Caco-2 (cell line): ENCODE results near the gene SEPTIN6. TPM values are rescaled to one million over a fixed set of nuclear protein-coding genes. Genes with fewer than 3 reads are reported as not detected.

Experiments
- BruUV-seq: library from RNA; stranded (reverse); fragments of 400-500 nt; replicated peaks from 2 replicates; lab custom pipeline; 2021; lab: Mats Ljungman, UMichigan
- CTCF ChIA-PET: fragments of 300-600 bp; sonication (Branson Sonifier 250); formaldehyde crosslinking; loops from one replicate; lab custom pipeline; 2022; ENCODE audit warnings: antibody characterized with exemption; lab: Charles Lee
- POLR2A ChIA-PET: fragments of 300-600 bp; sonication (Branson Sonifier 250); formaldehyde crosslinking; loops from one replicate; lab custom pipeline; 2022; ENCODE audit warnings: antibody characterized with exemption; lab: Charles Lee
- DNase-seq, 2 experiments: peaks; one replicate each; pipeline versions ENCODE4 v3.0.0 to v3.0.0-alpha.2; 2020 to 2022
- H3K27me3 ChIP-seq: replicated peaks from 2 replicates; pipeline ENCODE4 v1.6.0; 2011; ENCODE audit warnings: low read length; ENCODE audit not compliant: control insufficient read depth, insufficient read depth
- H3K36me3 ChIP-seq: 2 replicates; pipeline ENCODE4 v1.5.1; 2011; ENCODE audit warnings: low read length; ENCODE audit not compliant: control insufficient read depth, insufficient read depth
- H3K4me1 ChIP-seq: fragments of 250-450 bp; sonication (Bioruptor Pico); 2 replicates; pipeline ENCODE4 v1.5.1; 2020; ENCODE audit warnings: mild to moderate bottlenecking
- H3K4me3 ChIP-seq: 2 replicates; pipeline ENCODE4 v1.5.1; 2011; ENCODE audit warnings: low read depth, mild to moderate bottlenecking, control low read depth, low read length
- H3K9me3 ChIP-seq: fragments of 250-450 bp; sonication (Bioruptor Pico); 2 replicates; pipeline ENCODE4 v1.5.1; 2020; ENCODE audit warnings: mild to moderate bottlenecking, moderate library complexity
- H3K27ac Mint-ChIP-seq: one replicate; pipeline ENCODE4 v1.8.0; 2022; ENCODE audit warnings: mixed read lengths; ENCODE audit not compliant: unreplicated experiment
- H3K27me3 Mint-ChIP-seq: one replicate; pipeline ENCODE4 v1.8.0; 2022; ENCODE audit warnings: mixed read lengths; ENCODE audit not compliant: insufficient read depth, unreplicated experiment
- H3K36me3 Mint-ChIP-seq: one replicate; pipeline ENCODE4 v1.8.0; 2022; ENCODE audit warnings: mild to moderate bottlenecking, mixed read lengths; ENCODE audit not compliant: insufficient read depth, unreplicated experiment
- H3K4me1 Mint-ChIP-seq: one replicate; pipeline ENCODE4 v1.8.0; 2022; ENCODE audit warnings: low read depth, mixed read lengths; ENCODE audit not compliant: unreplicated experiment
- H3K4me3 Mint-ChIP-seq: one replicate; pipeline ENCODE4 v1.8.0; 2022; ENCODE audit warnings: mild to moderate bottlenecking, moderate library complexity, mixed read lengths; ENCODE audit not compliant: unreplicated experiment
- H3K9me3 Mint-ChIP-seq: one replicate; pipeline ENCODE4 v1.8.0; 2022; ENCODE audit warnings: mixed read lengths; ENCODE audit not compliant: unreplicated experiment
- intact Hi-C: fragments of 100-400 bp; cut with micrococcal nuclease; formaldehyde crosslinking; loops from one replicate; pipeline ENCODE4 v1.10.0; 2022; ENCODE audit not compliant: unreplicated experiment
- total RNA-seq: library from RNA; stranded (reverse); gene quantifications from 2 replicates; pipeline ENCODE4 v1.2.3, GENCODE V29; 2022
- TF ChIP-seq, protein P1 (sequence below), 2 experiments: fragments of 200-600 bp in 1 of 2; IDR thresholded peaks; 1 replicate in 1 of 2; 2 replicates in 1 of 2; pipeline versions ENCODE4 v1.5.1 to v1.8.0; 2011 to 2022; ENCODE audit warnings: antibody characterized with exemption in 1 of 2, control low read depth in 1 of 2, inconsistent platforms in 1 of 2, low read depth in 1 of 2, low read length in 1 of 2, mild to moderate bottlenecking in 1 of 2, moderate library complexity in 1 of 2; ENCODE audit not compliant: insufficient read depth in 1 of 2, severe bottlenecking in 1 of 2, unreplicated experiment in 1 of 2

SEPTIN6 gene
- total RNA-seq, 1 experiment from 2014 or later: 11.1 TPM

GRCh38 chrX:119692191-119693039, 553 bp downstream of the SEPTIN6 start:
- Histone ChIP-seq H3K4me3 (peak overlapping the region; percentile 64), H3K36me3 (no peaks in the 10 kb centered on the region), H3K27me3 (no peaks in the 10 kb centered on the region), H3K4me1 (no peaks in the 10 kb centered on the region), H3K9me3 (no peaks in the 10 kb centered on the region)
- TF ChIP-seq, protein P1, sequence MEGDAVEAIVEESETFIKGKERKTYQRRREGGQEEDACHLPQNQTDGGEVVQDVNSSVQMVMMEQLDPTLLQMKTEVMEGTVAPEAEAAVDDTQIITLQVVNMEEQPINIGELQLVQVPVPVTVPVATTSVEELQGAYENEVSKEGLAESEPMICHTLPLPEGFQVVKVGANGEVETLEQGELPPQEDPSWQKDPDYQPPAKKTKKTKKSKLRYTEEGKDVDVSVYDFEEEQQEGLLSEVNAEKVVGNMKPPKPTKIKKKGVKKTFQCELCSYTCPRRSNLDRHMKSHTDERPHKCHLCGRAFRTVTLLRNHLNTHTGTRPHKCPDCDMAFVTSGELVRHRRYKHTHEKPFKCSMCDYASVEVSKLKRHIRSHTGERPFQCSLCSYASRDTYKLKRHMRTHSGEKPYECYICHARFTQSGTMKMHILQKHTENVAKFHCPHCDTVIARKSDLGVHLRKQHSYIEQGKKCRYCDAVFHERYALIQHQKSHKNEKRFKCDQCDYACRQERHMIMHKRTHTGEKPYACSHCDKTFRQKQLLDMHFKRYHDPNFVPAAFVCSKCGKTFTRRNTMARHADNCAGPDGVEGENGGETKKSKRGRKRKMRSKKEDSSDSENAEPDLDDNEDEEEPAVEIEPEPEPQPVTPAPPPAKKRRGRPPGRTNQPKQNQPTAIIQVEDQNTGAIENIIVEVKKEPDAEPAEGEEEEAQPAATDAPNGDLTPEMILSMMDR (IDR thresholded peaks at IDR 0.05; ENCODE audit: insufficient read depth in 1 of 2, low read depth in 1 of 2, low read length in 1 of 2, severe bottlenecking in 1 of 2, unreplicated experiment in 1 of 2): no peak
- H3K27ac Mint-ChIP-seq: peak overlapping the region; percentile 59
- no peaks in the 10 kb centered on the region for H3K27me3 Mint-ChIP-seq
- POLR2A ChIA-PET: interaction anchor here (0.6 to 1.0 kb wide), 2 partner anchors 14 to 66 kb away, joined by 4 read pairs; partner anchors contain the start of gene SOWAHD
- H3K4me1 Mint-ChIP-seq: no peaks in the 10 kb centered on the region
- no peaks in the 10 kb centered on the region for H3K36me3 Mint-ChIP-seq
- DNase-seq: peak in 1 of 2 experiments; percentile 42
- peak overlapping the region; percentile 89 for H3K4me3 Mint-ChIP-seq
- BruUV-seq: no TSS peak
- H3K9me3 Mint-ChIP-seq: no peaks in the 10 kb centered on the region
- CTCF ChIA-PET: interaction anchor here (0.6 to 1.2 kb wide), 3 partner anchors 24 to 86 kb away, joined by 3 to 7 read pairs (median 3); partner anchors contain the start of gene NKRF
- intact Hi-C loops: loop anchor here (5.0 kb wide), 1 partner anchor 80 kb away; no protein-coding TSS in a partner anchor

GRCh38 chrX:119690921-119691716, 1.8 kb downstream of the SEPTIN6 start:
- H3K4me3 Mint-ChIP-seq: peak overlapping the region; percentile 38
- ChIA-PET CTCF (interaction anchor here (0.6 to 0.7 kb wide), 2 partner anchors 20 to 319 kb away, joined by 3 to 7 read pairs; no protein-coding TSS in a partner anchor), POLR2A (interaction anchor here (0.6 to 0.9 kb wide), 3 partner anchors 86 to 777 kb away, joined by 3 to 10 read pairs (median 3); no protein-coding TSS in a partner anchor)
- TF ChIP-seq, protein P1 (IDR thresholded peaks at IDR 0.05; ENCODE audit: insufficient read depth in 1 of 2, low read depth in 1 of 2, low read length in 1 of 2, severe bottlenecking in 1 of 2, unreplicated experiment in 1 of 2): no peak
- no peaks in the 10 kb centered on the region for H3K36me3 Mint-ChIP-seq
- Histone ChIP-seq H3K9me3 (no peaks in the 10 kb centered on the region), H3K27me3 (no peaks in the 10 kb centered on the region), H3K36me3 (no peaks in the 10 kb centered on the region), H3K4me1 (no peaks in the 10 kb centered on the region), H3K4me3 (no peak overlapping the region)
- no peaks in the 10 kb centered on the region for H3K4me1 Mint-ChIP-seq
- intact Hi-C loops: loop anchor here (5.0 kb wide), 1 partner anchor 79 kb away; no protein-coding TSS in a partner anchor
- BruUV-seq: no TSS peak
- no peaks in the 10 kb centered on the region for H3K27me3 Mint-ChIP-seq
- no peaks in the 10 kb centered on the region for H3K9me3 Mint-ChIP-seq
- no peak for DNase-seq
- H3K27ac Mint-ChIP-seq: no peak overlapping the region

DNA sequence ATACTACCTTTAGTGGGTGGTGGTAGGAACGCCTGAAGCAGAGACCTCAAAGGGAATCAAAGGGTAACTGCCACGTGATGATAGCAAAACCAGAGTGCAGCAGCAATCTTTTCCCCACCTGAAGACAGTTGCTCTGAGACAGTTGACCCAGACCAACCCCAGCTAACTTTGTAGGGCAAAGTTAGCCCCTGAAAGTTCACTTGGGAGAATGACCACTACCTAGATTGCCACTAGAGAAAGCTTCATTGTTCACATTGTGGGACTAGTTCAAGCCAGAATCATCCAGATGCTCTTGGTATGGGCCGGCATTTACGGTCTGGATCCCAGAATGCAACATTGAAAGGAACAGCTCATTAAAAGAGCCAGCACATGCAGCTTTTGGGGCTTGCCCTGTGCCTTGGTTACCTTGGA, 4.1 kb downstream of the SEPTIN6 start:
- ChIA-PET CTCF (no interaction called here), POLR2A (no interaction called here)
- TF ChIP-seq, protein P1 (IDR thresholded peaks at IDR 0.05; ENCODE audit: insufficient read depth in 1 of 2, low read depth in 1 of 2, low read length in 1 of 2, severe bottlenecking in 1 of 2, unreplicated experiment in 1 of 2): no peak
- intact Hi-C loops: no loop called here
- Histone ChIP-seq H3K36me3 (no peaks in the 10 kb centered on the region), H3K4me3 (no peak overlapping the region), H3K4me1 (no peaks in the 10 kb centered on the region), H3K27me3 (no peaks in the 10 kb centered on the region), H3K9me3 (no peaks in the 10 kb centered on the region)
- H3K27me3 Mint-ChIP-seq: no peaks in the 10 kb centered on the region
- no peaks in the 10 kb centered on the region for H3K4me1 Mint-ChIP-seq
- DNase-seq: no peak
- H3K4me3 Mint-ChIP-seq: no peak overlapping the region
- no peak overlapping the region for H3K27ac Mint-ChIP-seq
- BruUV-seq: no TSS peak
- H3K36me3 Mint-ChIP-seq: no peaks in the 10 kb centered on the region
- H3K9me3 Mint-ChIP-seq: no peaks in the 10 kb centered on the region
